OCI-LY1 (cell line): ENCODE measurements around the gene IVD.

Experiments used
- H2AFZ ChIP-seq: fragments of 200-600 bp; sonication (generic), shearing (Covaris generic); 2 replicates; pipeline ENCODE4 v1.6.0; 2014; ENCODE audit warnings: antibody characterized with exemption, mild to moderate bottlenecking, low read length
- H3F3A ChIP-seq: fragments of 200-600 bp; sonication (generic), shearing (Covaris generic); 2 replicates; pipeline ENCODE4 v1.6.0; 2014; ENCODE audit warnings: mild to moderate bottlenecking, antibody characterized with exemption, low read length, moderate library complexity; ENCODE audit not compliant: insufficient read depth
- H3K27ac ChIP-seq: fragments of 200-600 bp; sonication (generic); 2 replicates; pipeline ENCODE4 v1.5.1; 2014; ENCODE audit warnings: low read length, mixed run types, mild to moderate bottlenecking, low read depth; ENCODE audit not compliant: poor library complexity, severe bottlenecking
- H3K27me3 ChIP-seq: fragments of 200-600 bp; sonication (generic); 2 replicates; pipeline ENCODE4 v1.6.0; 2014; ENCODE audit warnings: antibody characterized with exemption, mild to moderate bottlenecking, low read length, moderate library complexity; ENCODE audit not compliant: insufficient read depth
- H3K36me3 ChIP-seq: fragments of 200-600 bp; sonication (generic); 2 replicates; pipeline ENCODE4 v1.6.1; 2014; ENCODE audit warnings: mild to moderate bottlenecking, antibody characterized with exemption, low read length, moderate library complexity, mixed read lengths; ENCODE audit not compliant: insufficient read depth
- H3K4me1 ChIP-seq: fragments of 200-600 bp; sonication (generic); 2 replicates; pipeline ENCODE4 v1.5.1; 2014; ENCODE audit warnings: mild to moderate bottlenecking, low read length, moderate library complexity; ENCODE audit not compliant: insufficient read depth, severe bottlenecking
- H3K4me2 ChIP-seq: fragments of 200-600 bp; sonication (generic), shearing (Covaris generic); 2 replicates; pipeline ENCODE4 v1.6.1; 2014; ENCODE audit warnings: low read length
- H3K4me3 ChIP-seq: fragments of 200-600 bp; sonication (generic); 2 replicates; pipeline ENCODE4 v1.5.1; 2014; ENCODE audit warnings: low read length, low read depth, mild to moderate bottlenecking, mixed read lengths; ENCODE audit not compliant: poor library complexity, severe bottlenecking
- H3K79me2 ChIP-seq: fragments of 200-600 bp; shearing (Covaris generic); 2 replicates; pipeline ENCODE4 v1.6.1; 2016; ENCODE audit warnings: mixed run types, low read length, mixed read lengths; ENCODE audit not compliant: insufficient read depth
- H3K9ac ChIP-seq: fragments of 200-600 bp; sonication (generic), shearing (Covaris generic); 2 replicates; pipeline ENCODE4 v1.6.1; 2014; ENCODE audit warnings: mild to moderate bottlenecking, low read length, mixed read lengths
- H3K9me2 ChIP-seq: fragments of 200-600 bp; sonication (generic), shearing (Covaris generic); 2 replicates; pipeline ENCODE4 v1.6.1; 2014; ENCODE audit warnings: low read depth, mild to moderate bottlenecking, low read length, mixed read lengths
- H3K9me3 ChIP-seq: fragments of 200-600 bp; shearing (Covaris generic); 2 replicates; pipeline ENCODE4 v1.6.1; 2014; ENCODE audit warnings: low read length, mixed read lengths
- H4K20me1 ChIP-seq: fragments of 200-600 bp; sonication (generic), shearing (Covaris generic); 2 replicates; pipeline ENCODE4 v1.6.0; 2016; ENCODE audit warnings: mild to moderate bottlenecking, low read length; ENCODE audit not compliant: insufficient read depth
- EZH2 ChIP-seq: fragments of 200-600 bp; sonication (generic), shearing (Covaris generic); IDR thresholded peaks from 2 replicates; pipeline ENCODE4 v1.8.0; 2017; ENCODE audit warnings: borderline replicate concordance, mixed run types, mild to moderate bottlenecking, antibody characterized with exemption, low read length, moderate library complexity, mixed read lengths
- TF ChIP-seq, protein P1 (sequence below): fragments of 200-600 bp; sonication (generic), shearing (Covaris generic); IDR thresholded peaks from 2 replicates; pipeline ENCODE4 v1.5.1; 2017; ENCODE audit warnings: mild to moderate bottlenecking, antibody characterized with exemption, low read length, moderate library complexity, mixed read lengths

The IVD gene

DNA sequence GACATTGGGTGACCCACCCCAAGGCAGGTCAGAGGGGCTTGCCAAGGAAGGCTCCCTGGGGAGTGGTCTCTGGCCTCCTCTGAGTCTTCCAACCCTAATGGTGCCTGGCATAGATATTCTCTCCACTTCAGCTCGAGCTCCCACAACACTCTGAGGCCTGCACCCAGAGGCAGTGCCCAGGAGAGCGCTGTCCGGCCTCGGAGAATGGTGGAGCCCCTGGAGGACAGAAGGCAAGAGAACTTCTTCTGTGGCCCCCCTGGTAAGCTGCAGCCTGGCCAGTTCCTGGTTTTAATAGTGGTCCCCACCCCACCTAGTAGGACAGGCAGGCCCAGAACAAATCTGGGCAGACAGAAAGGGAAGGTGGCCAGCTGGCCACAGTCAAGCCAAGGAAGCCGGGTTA is 40.6 kb upstream of the IVD start:
- H3F3A ChIP-seq: no peaks in the 10 kb centered on the region
- H3K9ac ChIP-seq: no peak overlapping the region
- no peak overlapping the region for H3K4me2 ChIP-seq
- H3K4me3 ChIP-seq: no peak overlapping the region
- H2AFZ ChIP-seq: no peak overlapping the region
- no peaks in the 10 kb centered on the region for H3K27me3 ChIP-seq
- no peaks in the 10 kb centered on the region for H3K79me2 ChIP-seq
- H3K36me3 ChIP-seq: no peaks in the 10 kb centered on the region
- H3K9me3 ChIP-seq: no peaks in the 10 kb centered on the region
- no peak overlapping the region for H3K27ac ChIP-seq
- peaks cover 13% of the 10 kb centered on the region for H3K4me1 ChIP-seq
- H3K9me2 ChIP-seq: no peaks in the 10 kb centered on the region
- TF ChIP-seq, protein P1, sequence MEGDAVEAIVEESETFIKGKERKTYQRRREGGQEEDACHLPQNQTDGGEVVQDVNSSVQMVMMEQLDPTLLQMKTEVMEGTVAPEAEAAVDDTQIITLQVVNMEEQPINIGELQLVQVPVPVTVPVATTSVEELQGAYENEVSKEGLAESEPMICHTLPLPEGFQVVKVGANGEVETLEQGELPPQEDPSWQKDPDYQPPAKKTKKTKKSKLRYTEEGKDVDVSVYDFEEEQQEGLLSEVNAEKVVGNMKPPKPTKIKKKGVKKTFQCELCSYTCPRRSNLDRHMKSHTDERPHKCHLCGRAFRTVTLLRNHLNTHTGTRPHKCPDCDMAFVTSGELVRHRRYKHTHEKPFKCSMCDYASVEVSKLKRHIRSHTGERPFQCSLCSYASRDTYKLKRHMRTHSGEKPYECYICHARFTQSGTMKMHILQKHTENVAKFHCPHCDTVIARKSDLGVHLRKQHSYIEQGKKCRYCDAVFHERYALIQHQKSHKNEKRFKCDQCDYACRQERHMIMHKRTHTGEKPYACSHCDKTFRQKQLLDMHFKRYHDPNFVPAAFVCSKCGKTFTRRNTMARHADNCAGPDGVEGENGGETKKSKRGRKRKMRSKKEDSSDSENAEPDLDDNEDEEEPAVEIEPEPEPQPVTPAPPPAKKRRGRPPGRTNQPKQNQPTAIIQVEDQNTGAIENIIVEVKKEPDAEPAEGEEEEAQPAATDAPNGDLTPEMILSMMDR: no peak
- no peak for TF ChIP-seq EZH2
- H4K20me1 ChIP-seq: no peaks in the 10 kb centered on the region

DNA sequence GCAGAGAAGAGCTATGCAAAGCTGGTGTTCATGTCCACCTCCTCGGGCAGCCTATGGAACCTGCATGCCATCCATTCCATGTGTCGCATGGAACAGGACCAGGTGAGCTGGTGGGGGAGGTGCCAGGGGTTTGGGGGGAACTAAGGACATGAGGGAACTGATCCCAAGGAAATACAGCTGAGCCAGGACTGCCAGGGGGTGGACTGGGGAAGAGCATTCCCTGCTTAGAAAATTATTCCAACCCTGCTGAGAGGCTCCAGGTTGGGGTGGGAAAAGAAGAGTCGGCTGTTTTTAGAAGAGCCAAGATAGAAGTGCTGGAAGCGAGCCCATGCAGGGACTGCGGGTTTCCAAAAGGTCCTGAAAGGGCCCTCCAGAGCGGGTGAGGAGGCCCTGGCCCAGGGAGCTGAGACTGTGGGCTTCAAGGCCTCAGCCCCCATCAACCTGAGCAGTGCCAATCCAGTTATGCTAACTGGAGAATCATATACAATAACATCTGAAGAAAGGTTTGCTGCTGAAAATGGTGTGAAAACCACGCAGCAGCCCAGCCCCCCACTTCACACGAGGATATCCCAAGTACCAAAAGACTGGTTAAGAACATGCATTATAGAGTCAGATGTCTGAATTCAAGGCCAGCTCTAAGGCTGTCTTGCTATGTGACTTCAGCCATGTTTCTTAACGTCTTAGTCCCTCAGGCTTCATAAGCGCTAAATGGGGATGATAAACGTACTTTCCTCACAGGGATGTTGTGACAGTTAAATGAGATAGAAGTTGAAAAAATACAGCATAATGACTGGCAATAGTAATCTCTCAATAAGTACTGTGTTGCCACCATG is 39.8 kb upstream of the IVD start:
- H3K36me3 ChIP-seq: no peaks in the 10 kb centered on the region
- H3K4me1 ChIP-seq: peaks cover 13% of the 10 kb centered on the region
- H3K27ac ChIP-seq: no peak overlapping the region
- H3K9me3 ChIP-seq: no peaks in the 10 kb centered on the region
- no peak overlapping the region for H3K4me2 ChIP-seq
- H4K20me1 ChIP-seq: no peaks in the 10 kb centered on the region
- no peak overlapping the region for H3K9ac ChIP-seq
- H2AFZ ChIP-seq: no peak overlapping the region
- 0 out of 2 replicates have a peak, but pooled peaks cover 3% of the 10 kb centered on the region for H3K27me3 ChIP-seq
- TF ChIP-seq, protein P1: no peak
- TF ChIP-seq EZH2: no peak
- no peaks in the 10 kb centered on the region for H3F3A ChIP-seq
- H3K4me3 ChIP-seq: no peak overlapping the region
- no peaks in the 10 kb centered on the region for H3K79me2 ChIP-seq
- no peaks in the 10 kb centered on the region for H3K9me2 ChIP-seq

DNA sequence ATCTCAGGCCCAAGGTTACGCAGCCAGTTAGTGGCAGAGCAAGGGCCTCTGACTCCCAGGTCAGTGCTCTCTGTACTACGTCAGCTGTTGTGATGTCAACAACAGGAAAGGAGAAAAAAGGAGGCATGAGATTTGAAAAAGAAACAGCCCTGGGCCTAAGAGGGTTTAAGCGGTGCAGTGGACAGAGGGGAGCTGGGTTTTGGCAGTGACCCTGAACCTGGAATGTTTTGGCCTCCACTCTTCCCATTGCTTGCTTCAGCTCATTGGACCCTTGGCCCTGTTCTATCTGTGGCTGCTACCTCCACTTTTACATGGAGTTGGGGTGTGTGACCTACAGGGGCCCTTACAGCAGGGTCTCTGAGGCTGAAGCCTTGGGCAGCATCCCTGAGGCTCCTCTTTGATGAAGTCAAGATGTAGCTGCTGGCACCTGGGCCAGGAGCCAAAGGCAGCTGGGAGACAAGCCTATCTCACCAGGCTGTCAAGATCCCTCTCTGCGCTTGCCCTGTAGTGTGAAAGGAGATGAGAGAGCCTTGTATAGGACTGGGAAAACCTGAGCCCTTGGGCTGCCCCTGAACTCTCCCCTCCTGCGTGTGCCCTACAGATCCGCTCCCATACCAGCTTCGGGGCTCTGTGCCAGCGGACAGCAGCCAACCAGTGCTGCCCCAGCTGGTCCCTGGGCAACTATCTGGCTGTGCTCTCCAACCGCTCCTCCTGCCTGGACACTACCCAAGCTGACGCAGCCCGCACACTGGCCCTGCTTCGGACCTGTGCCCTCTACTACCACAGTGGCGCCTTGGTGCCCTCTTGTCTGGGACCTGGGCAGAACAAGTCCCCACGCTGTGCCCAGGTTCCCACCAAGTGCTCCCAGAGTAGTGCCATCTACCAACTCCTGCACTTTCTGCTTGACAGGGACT is 38.9 kb upstream of the IVD start:
- Histone ChIP-seq H3K9ac (peak overlapping the region; percentile 71), H3K4me2 (peak overlapping the region; percentile 93), H2AFZ (no peak overlapping the region), H3K4me1 (peaks cover 13% of the 10 kb centered on the region), H3K27ac (no peak overlapping the region), H3K9me2 (no peaks in the 10 kb centered on the region), H3K9me3 (no peaks in the 10 kb centered on the region), H3K36me3 (no peaks in the 10 kb centered on the region), H4K20me1 (no peaks in the 10 kb centered on the region), H3K27me3 (0 out of 2 replicates have a peak, but pooled peaks cover 9% of the 10 kb centered on the region), H3F3A (no peaks in the 10 kb centered on the region), H3K79me2 (no peaks in the 10 kb centered on the region), H3K4me3 (peak overlapping the region; percentile 64)
- TF ChIP-seq, protein P1: no peak
- TF ChIP-seq EZH2: no peak
